ENCODE measurements around the gene RIPOR1. TPM values are rescaled to one million over a fixed set of nuclear protein-coding genes. Genes with fewer than 3 reads are reported as not detected.

The RIPOR1 gene
- total RNA-seq, 2 donors from 2014 or later, result 98.0 to 101 TPM

GRCh38 chr16:67543036-67543435, 14.4 kb downstream of the RIPOR1 start:
- ATAC-seq (ENCODE audit: insufficient number of reproducible peaks, low FRiP score, low read depth), result no peak
- H3K4me3 ChIP-seq, result no peak overlapping the region
- peaks cover 2 to 22% of the 10 kb centered on the region in 2 donors for H3K4me1 ChIP-seq (ENCODE audit: control insufficient read depth in 1 of 2, low read depth in 2 of 2)

GRCh38 chr16:67543582-67543981, 15.0 kb downstream of the RIPOR1 start:
- DNase-seq (ENCODE audit: low spot score) (no peak), ATAC-seq (ENCODE audit: insufficient number of reproducible peaks, low FRiP score, low read depth) (no peak)
- Histone ChIP-seq H3K4me1 (ENCODE audit: control insufficient read depth in 1 of 2, low read depth in 2 of 2) (peaks cover under 1 to 17% of the 10 kb centered on the region in 2 donors), H3K27me3 (replicated peaks; ENCODE audit: insufficient read depth) (no peaks in the 10 kb centered on the region), H3K4me3 (no peak overlapping the region), H3K36me3 (peaks cover 64% of the 10 kb centered on the region), H3K27ac (no peak overlapping the region), H3K9me3 (no peaks in the 10 kb centered on the region)
- no peak for TF ChIP-seq CTCF (IDR thresholded peaks at IDR 0.05)

More at GRCh38 chr16:67543036-67543435, 14.4 kb downstream of the RIPOR1 start:
- DNase-seq (ENCODE audit: low spot score), result no peak
- Histone ChIP-seq H3K9me3 (no peaks in the 10 kb centered on the region), H3K36me3 (peaks cover 64% of the 10 kb centered on the region), H3K27ac (no peak overlapping the region), H3K27me3 (replicated peaks; ENCODE audit: insufficient read depth) (no peaks in the 10 kb centered on the region)
- TF ChIP-seq CTCF (IDR thresholded peaks at IDR 0.05), result no peak

GRCh38 chr16:67544329-67544841, 15.8 kb downstream of the RIPOR1 start:
- Histone ChIP-seq H3K9me3 (no peaks in the 10 kb centered on the region), H3K36me3 (peaks cover 64% of the 10 kb centered on the region), H3K27me3 (replicated peaks; ENCODE audit: insufficient read depth) (no peaks in the 10 kb centered on the region), H3K4me1 (ENCODE audit: control insufficient read depth in 1 of 2, low read depth in 2 of 2) (peaks cover 0 to 9% of the 10 kb centered on the region in 2 donors), H3K27ac (no peak overlapping the region), H3K4me3 (no peak overlapping the region)
- ATAC-seq (ENCODE audit: insufficient number of reproducible peaks, low FRiP score, low read depth) (no peak), DNase-seq (ENCODE audit: low spot score) (no peak)
- TF ChIP-seq CTCF (IDR thresholded peaks at IDR 0.05), result no peak

- peaks cover 61% of the 10 kb centered on the region for H3K36me3 ChIP-seq
- ATAC-seq (ENCODE audit: insufficient number of reproducible peaks, low FRiP score, low read depth) (no peak), DNase-seq (ENCODE audit: low spot score) (no peak)
- no peak overlapping the region for H3K4me3 ChIP-seq
- TF ChIP-seq CTCF (IDR thresholded peaks at IDR 0.05), result no peak
- no peaks in the 10 kb centered on the region for H3K9me3 ChIP-seq
- H3K27ac ChIP-seq, result no peak overlapping the region
- no peaks in the 10 kb centered on the region for H3K27me3 ChIP-seq (replicated peaks; ENCODE audit: insufficient read depth)
- H3K4me1 ChIP-seq (ENCODE audit: control insufficient read depth in 1 of 2, low read depth in 2 of 2), result peaks cover 0 to 9% of the 10 kb centered on the region in 2 donors
These were observed 16.4 kb downstream of the RIPOR1 start for GRCh38 chr16:67544844-67545664.

- Histone ChIP-seq H3K9me3 (no peaks in the 10 kb centered on the region), H3K4me3 (no peak overlapping the region), H3K27me3 (replicated peaks; ENCODE audit: insufficient read depth) (no peaks in the 10 kb centered on the region), H3K27ac (no peak overlapping the region), H3K4me1 (ENCODE audit: control insufficient read depth in 1 of 2, low read depth in 2 of 2) (peaks cover 0 to 9% of the 10 kb centered on the region in 2 donors), H3K36me3 (peaks cover 56% of the 10 kb centered on the region)
- no peak for DNase-seq (ENCODE audit: low spot score)
- no peak for ATAC-seq (ENCODE audit: insufficient number of reproducible peaks, low FRiP score, low read depth)
- no peak for TF ChIP-seq CTCF (IDR thresholded peaks at IDR 0.05)
These were observed 17.0 kb downstream of the RIPOR1 start for GRCh38 chr16:67545665-67546024.
